Activated CD4-positive, alpha-beta T cell treated with anti-CD3 and anti-CD28 coated beads, Interleukin-2, Interleukin-4, amounts not matched to agents 100 ng/mL and 50 ng/mL, durations not matched to agents 16 hours and 8 hours (primary cell): ENCODE measurements around the gene ELAVL2.

Experiments
- DNase-seq: peaks from one replicate; pipeline ENCODE4 v3.0.0-alpha.2; 2020; ENCODE audit warnings: low spot score

Gene ELAVL2

DNA sequence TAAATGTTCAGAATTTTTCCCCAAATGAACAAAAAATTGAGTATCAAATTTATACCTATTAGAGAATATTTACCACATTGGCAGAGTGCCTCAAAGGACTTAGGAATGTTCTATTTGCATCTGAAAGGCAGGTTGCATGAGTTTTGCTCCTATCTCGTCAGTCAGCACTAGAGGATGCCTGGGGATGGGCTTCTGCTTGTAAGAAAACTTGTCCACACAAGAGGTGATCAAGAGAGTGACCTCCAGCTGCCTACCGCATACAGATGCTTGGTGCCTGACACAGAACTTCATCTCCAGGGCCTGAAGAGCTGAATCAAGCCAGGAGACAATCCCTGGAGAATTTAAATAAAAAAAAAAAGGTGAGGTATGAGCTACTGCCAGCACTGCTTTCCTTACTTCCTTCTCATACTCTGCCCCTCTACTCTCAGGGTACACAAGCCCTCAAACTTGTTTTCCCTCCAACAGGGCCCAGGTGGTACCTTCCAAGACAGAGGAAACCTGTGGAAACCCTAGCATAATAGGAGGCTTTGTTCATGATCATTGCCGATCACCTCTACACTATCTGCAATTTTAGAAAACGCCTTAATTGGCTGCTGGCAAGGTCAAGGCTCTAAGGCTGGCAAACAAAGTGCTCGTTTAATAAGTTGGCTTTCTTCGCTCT lies 166.6 kb downstream of the ELAVL2 start:
- DNase-seq = no peak

GRCh38 chr9:23658376-23659258 lies 167.4 kb downstream of the ELAVL2 start:
- DNase-seq = no peak

DNA sequence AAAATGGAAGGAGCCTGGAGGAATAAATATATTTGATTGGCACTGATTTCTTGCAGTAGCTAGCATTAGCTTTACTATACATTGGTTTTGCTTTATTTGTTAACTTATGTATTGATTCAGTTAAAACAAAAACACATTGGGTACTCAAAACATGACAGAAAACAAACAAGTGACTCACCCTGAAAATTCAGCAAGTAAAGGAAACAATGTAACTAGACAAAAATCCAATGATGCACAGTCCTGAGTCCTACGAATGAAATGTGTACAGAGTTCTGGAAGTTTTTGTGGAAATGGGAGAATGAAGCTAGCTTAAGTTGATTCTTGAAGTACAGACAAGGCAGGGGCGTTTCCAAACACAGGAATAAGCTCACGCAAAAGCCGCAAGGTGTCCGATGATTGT lies 175.0 kb downstream of the ELAVL2 start:
- DNase-seq = no peak

GRCh38 chr9:23648651-23649050 lies 177.4 kb downstream of the ELAVL2 start:
- DNase-seq = no peak

DNA sequence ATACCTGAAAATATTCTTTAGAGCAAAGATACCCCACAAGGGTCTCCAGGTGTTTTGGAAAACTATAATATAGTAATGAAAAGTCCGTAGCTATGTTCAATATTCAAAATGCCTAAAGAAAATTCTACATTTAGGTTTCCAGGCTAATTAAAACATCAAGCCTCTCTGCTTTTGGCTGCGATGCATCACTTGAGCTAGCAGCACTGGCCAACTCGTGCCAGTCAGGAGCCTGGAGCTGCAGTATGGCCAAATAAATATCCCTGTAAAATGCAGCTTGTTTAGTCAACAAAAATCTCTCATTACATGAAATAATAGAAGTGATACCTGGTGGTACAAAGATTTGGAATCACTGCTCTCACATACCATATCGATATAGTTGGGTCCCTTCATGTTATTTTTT lies 181.1 kb downstream of the ELAVL2 start:
- no peak for DNase-seq

- DNase-seq = no peak
Measured at GRCh38 chr9:23644326-23644725, 181.7 kb downstream of the ELAVL2 start.

DNA sequence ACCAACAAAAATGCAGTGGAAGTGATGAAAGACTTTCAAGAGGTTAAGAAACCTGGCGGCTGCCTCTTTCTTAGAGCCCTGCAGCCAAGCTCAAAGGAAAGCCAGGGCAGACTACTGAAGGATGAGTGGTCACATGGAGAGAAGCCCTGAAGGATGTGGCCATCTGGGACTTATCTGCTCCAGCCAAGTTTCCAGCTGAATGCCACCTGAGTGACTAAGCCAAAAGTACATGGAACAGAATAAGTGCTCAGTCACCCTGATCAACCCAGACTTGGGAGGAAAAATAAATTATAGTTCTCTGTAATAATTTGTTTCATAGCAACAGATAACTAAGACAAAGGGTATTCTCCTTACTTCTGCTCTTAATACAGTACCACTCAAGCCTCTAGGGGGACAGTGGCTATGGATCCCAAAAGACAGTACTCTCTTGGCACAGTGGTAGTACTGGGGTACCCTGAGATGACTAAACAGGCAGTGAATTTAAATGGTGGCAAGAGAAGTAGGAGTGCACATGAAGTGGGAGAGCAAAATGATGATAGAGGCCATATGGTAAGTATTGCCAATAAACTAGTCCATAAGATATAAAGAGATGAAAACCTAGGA lies 182.3 kb downstream of the ELAVL2 start:
- no peak for DNase-seq
